ENCODE measurements around the gene AIP.

The AIP gene

DNA sequence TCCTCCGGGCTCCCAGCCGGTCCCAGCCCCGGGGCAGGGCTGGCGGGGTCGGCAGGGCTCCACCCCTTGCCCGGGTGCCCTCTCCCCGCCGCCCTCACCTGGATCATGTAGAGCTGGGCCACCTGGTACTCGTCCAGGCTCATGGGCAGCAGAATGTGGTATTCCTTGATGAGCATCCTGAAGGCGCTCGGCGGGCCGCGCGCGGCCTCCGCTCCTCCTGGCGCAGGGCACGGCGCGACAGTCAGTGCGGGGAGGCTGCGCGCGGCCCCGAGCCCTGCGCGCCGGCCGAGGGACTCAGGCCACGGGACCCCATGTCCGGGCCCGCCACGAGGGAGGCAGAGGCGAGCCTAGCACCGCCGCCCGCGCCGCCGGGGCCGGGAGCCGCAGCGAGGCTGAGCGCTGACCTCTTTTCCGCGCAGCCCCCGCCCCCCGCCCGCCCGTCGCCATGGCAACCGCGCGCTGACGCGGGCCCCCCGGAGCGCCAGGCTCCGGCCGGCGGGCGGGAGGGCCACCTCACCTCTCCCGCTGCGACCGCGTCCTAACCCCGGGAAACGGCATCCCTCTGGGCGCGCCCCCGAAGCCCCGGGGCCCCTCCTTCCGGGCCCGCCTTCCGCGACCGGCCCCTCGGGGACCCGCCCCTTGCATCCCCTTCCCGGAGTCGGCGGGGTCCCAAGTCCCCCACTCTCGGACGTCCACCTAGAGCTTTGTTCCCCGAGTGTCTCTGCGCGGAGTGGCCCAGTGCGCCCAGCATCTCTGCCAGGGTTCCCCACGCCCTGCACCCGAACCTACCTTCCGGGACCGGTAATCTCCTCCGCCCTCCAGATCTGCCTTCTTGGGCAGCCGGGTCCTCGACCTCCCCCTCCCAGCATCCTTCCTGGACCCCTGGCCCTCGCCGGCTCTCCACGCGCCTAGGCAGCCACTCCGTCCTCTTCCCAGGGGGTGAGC is 21.5 kb downstream of the AIP start (continued):
- TF ChIP-seq, protein P1, sequence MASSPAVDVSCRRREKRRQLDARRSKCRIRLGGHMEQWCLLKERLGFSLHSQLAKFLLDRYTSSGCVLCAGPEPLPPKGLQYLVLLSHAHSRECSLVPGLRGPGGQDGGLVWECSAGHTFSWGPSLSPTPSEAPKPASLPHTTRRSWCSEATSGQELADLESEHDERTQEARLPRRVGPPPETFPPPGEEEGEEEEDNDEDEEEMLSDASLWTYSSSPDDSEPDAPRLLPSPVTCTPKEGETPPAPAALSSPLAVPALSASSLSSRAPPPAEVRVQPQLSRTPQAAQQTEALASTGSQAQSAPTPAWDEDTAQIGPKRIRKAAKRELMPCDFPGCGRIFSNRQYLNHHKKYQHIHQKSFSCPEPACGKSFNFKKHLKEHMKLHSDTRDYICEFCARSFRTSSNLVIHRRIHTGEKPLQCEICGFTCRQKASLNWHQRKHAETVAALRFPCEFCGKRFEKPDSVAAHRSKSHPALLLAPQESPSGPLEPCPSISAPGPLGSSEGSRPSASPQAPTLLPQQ (tag by site-specific recombination; IDR thresholded peaks at IDR 0.05) = 0 out of 2 replicates have a peak, but pooled peaks have one; percentile 13
- TF ChIP-seq ZEB2 (tag by site-specific recombination; IDR thresholded peaks at IDR 0.05) (peak; percentile 61; the same call in 1 of the 2 replicates), TRIM28 (IDR thresholded peaks at IDR 0.05; ENCODE audit: borderline replicate concordance, low read length) (no peak), ZNF214 (tag by site-specific recombination; IDR thresholded peaks at IDR 0.05; ENCODE audit: borderline replicate concordance) (no peak), ZNF266 (tag by site-specific recombination; IDR thresholded peaks at IDR 0.05; ENCODE audit: low read depth) (no peak), SP7 (tag by site-specific recombination; IDR thresholded peaks at IDR 0.05) (peak; percentile 52; the same call in 1 of the 2 replicates), ZNF777 (tag by site-specific recombination; IDR thresholded peaks at IDR 0.05; ENCODE audit: borderline replicate concordance) (no peak), ZNF677 (tag by site-specific recombination; IDR thresholded peaks at IDR 0.05) (no peak), ZNF391 (tag by site-specific recombination; IDR thresholded peaks at IDR 0.05; ENCODE audit: borderline replicate concordance, low read depth) (no peak), ZNF544 (tag by site-specific recombination; IDR thresholded peaks at IDR 0.05) (no peak), ZNF510 (tag by site-specific recombination; IDR thresholded peaks at IDR 0.05; ENCODE audit: insufficient replicate concordance) (no peak), ZNF350 (tag by site-specific recombination; IDR thresholded peaks at IDR 0.05) (no peak)
- TF ChIP-seq, protein P2, sequence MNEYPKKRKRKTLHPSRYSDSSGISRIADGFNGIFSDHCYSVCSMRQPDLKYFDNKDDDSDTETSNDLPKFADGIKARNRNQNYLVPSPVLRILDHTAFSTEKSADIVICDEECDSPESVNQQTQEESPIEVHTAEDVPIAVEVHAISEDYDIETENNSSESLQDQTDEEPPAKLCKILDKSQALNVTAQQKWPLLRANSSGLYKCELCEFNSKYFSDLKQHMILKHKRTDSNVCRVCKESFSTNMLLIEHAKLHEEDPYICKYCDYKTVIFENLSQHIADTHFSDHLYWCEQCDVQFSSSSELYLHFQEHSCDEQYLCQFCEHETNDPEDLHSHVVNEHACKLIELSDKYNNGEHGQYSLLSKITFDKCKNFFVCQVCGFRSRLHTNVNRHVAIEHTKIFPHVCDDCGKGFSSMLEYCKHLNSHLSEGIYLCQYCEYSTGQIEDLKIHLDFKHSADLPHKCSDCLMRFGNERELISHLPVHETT (tag by site-specific recombination; IDR thresholded peaks at IDR 0.05) = 0 out of 2 replicates have a peak, but pooled peaks have one; percentile 21
- TF ChIP-seq, protein P3, sequence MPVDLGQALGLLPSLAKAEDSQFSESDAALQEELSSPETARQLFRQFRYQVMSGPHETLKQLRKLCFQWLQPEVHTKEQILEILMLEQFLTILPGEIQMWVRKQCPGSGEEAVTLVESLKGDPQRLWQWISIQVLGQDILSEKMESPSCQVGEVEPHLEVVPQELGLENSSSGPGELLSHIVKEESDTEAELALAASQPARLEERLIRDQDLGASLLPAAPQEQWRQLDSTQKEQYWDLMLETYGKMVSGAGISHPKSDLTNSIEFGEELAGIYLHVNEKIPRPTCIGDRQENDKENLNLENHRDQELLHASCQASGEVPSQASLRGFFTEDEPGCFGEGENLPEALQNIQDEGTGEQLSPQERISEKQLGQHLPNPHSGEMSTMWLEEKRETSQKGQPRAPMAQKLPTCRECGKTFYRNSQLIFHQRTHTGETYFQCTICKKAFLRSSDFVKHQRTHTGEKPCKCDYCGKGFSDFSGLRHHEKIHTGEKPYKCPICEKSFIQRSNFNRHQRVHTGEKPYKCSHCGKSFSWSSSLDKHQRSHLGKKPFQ (tag by site-specific recombination; IDR thresholded peaks at IDR 0.05) = no peak

DNA sequence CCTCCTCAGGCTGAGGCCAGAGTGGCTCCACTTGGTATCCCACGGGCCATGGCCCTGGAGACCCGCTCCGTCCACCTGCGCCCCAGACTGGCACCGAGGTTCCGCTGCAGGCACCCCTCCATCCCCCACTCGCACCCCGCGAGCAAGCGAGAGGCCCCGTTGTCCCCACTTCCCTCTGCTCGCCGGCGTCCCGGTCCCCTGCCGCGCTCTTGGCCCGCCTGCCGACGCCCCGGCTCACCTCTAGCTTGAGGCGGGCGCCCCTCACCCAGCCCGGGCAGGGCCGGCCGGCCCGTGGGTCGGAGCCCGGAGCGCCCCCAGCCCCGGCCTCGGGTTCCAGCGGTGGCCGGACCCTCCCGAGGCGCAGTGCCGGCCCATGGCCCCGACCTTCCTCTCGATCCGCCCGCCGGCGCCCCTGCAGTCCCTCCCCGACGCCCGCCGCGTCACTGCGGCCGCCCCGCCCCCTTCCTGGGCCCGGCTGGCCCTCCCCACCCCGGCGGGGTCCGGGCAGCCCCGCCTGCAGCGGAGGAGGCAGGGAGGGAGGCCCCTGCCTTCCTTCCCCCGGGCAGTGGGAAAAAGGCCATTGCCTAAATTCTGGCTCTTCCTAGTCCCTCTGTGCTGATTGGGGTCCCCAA is 22.2 kb downstream of the AIP start, which contains the start of gene PITPNM1:
Gene PITPNM1, minus strand, starts transcription at position 414 of the 632 bp plus-strand sequence. CDS start 1,183 bp downstream, outside the sequence.
- no peaks in the 10 kb centered on the region for H3K9me3 ChIP-seq (ENCODE audit: control insufficient read depth, insufficient read depth, low read depth, low read length)
- TF ChIP-seq ZNF621 (tag by site-specific recombination; IDR thresholded peaks at IDR 0.05) (no peak), IKZF3 (tag by site-specific recombination; IDR thresholded peaks at IDR 0.05) (0 out of 2 replicates have a peak, but pooled peaks have one; percentile 18), TCF7L2 (IDR thresholded peaks at IDR 0.05; ENCODE audit: borderline replicate concordance, low read depth, low read length) (no peak), ZFP37 (tag by site-specific recombination; IDR thresholded peaks at IDR 0.05) (no peak), ZBTB8A (tag by site-specific recombination; IDR thresholded peaks at IDR 0.05) (peak; percentile 83; the same call in 1 of the 2 replicates), GLIS1 (tag by site-specific recombination; IDR thresholded peaks at IDR 0.05) (0 out of 2 replicates have a peak, but pooled peaks have one; percentile 3), ZFHX2 (tag by site-specific recombination; conservative IDR thresholded peaks at IDR 0.05) (no peak), ZNF791 (tag by site-specific recombination; IDR thresholded peaks at IDR 0.05) (no peak), ZNF391 (tag by site-specific recombination; IDR thresholded peaks at IDR 0.05; ENCODE audit: borderline replicate concordance, low read depth) (no peak)
- TF ChIP-seq, protein P4, sequence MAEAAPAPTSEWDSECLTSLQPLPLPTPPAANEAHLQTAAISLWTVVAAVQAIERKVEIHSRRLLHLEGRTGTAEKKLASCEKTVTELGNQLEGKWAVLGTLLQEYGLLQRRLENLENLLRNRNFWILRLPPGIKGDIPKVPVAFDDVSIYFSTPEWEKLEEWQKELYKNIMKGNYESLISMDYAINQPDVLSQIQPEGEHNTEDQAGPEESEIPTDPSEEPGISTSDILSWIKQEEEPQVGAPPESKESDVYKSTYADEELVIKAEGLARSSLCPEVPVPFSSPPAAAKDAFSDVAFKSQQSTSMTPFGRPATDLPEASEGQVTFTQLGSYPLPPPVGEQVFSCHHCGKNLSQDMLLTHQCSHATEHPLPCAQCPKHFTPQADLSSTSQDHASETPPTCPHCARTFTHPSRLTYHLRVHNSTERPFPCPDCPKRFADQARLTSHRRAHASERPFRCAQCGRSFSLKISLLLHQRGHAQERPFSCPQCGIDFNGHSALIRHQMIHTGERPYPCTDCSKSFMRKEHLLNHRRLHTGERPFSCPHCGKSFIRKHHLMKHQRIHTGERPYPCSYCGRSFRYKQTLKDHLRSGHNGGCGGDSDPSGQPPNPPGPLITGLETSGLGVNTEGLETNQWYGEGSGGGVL (tag by site-specific recombination; IDR thresholded peaks at IDR 0.05) = peak; percentile 70
- TF ChIP-seq, protein P5, sequence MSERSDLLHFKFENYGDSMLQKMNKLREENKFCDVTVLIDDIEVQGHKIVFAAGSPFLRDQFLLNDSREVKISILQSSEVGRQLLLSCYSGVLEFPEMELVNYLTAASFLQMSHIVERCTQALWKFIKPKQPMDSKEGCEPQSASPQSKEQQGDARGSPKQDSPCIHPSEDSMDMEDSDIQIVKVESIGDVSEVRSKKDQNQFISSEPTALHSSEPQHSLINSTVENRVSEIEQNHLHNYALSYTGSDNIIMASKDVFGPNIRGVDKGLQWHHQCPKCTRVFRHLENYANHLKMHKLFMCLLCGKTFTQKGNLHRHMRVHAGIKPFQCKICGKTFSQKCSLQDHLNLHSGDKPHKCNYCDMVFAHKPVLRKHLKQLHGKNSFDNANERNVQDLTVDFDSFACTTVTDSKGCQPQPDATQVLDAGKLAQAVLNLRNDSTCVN (tag by site-specific recombination; optimal IDR thresholded peaks at IDR 0.05) = peak; percentile 16

More for the DNA sequence above, 22.2 kb downstream of the AIP start, which contains the start of gene PITPNM1:
- peak within 1 kb of the TSS; percentile 57 for H3K27ac ChIP-seq (ENCODE audit: extremely low read depth, low read depth, low read length)
- ChIA-PET CTCF (interaction anchor here (0.6 to 1.7 kb wide), 7 partner anchors 12 to 150 kb away, joined by 3 to 6 read pairs (median 4); partner anchors contain the start of genes GSTP1, PPP1CA and RAD9A), POLR2A (interaction anchor here (0.6 to 2.2 kb wide), 4 partner anchors 22 to 301 kb away, joined by 3 to 12 read pairs (median 4); partner anchors contain the start of genes AIP, PPP1CA and TMEM134)
- H3K36me3 ChIP-seq (ENCODE audit: control insufficient read depth in 2 of 2, insufficient read depth in 1 of 2, low read length in 2 of 2) = peaks cover 0 to 36% of the 10 kb centered on the region in 2 experiments; a peak in 1 of 3 replicates
- H3K4me3 ChIP-seq (ENCODE audit: low read depth, low read length) = peak within 1 kb of the TSS; percentile 61
- H3K4me1 ChIP-seq (ENCODE audit: control insufficient read depth, insufficient read depth, low read length) = no peaks in the 10 kb centered on the region

Data from HEK293 (cell line).